Astrocyte (in vitro differentiated cells and primary cell): Measurements from ENCODE around the gene ABCA6.

Source experiments
- EZH2 ChIP-seq: IDR thresholded peaks from 2 replicates; pipeline ENCODE4 v1.6.1; 2012; ENCODE audit warnings: mild to moderate bottlenecking, low read length, inconsistent platforms; ENCODE audit not compliant: insufficient read depth
- TF ChIP-seq, protein P1 (sequence below): IDR thresholded peaks from 2 replicates; pipeline ENCODE4 v1.5.1; 2011; ENCODE audit warnings: low read depth, mild to moderate bottlenecking, inconsistent platforms, low read length, moderate library complexity; ENCODE audit not compliant: insufficient read depth

DNA sequence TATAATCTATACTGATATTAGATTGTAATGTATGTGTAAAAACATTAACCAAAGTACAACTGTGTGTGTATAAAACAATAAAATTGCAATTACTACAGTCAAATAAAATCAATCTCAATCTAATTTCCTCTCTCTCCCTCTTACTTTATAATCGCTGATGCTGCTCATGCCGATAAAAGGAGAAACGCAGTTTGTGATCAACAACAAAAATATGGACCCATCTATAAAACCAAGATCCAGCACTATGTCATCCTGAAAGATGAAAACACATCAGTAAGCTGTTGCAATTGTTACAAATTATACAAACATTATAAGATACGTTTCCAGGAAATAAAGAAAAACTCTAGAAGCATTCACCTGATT is 33.5 kb upstream of the ABCA6 start:
- TF ChIP-seq, protein P1, sequence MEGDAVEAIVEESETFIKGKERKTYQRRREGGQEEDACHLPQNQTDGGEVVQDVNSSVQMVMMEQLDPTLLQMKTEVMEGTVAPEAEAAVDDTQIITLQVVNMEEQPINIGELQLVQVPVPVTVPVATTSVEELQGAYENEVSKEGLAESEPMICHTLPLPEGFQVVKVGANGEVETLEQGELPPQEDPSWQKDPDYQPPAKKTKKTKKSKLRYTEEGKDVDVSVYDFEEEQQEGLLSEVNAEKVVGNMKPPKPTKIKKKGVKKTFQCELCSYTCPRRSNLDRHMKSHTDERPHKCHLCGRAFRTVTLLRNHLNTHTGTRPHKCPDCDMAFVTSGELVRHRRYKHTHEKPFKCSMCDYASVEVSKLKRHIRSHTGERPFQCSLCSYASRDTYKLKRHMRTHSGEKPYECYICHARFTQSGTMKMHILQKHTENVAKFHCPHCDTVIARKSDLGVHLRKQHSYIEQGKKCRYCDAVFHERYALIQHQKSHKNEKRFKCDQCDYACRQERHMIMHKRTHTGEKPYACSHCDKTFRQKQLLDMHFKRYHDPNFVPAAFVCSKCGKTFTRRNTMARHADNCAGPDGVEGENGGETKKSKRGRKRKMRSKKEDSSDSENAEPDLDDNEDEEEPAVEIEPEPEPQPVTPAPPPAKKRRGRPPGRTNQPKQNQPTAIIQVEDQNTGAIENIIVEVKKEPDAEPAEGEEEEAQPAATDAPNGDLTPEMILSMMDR = no peak
- no peak for TF ChIP-seq EZH2
